Panc1 (cell line): ENCODE measurements around the gene ALDH16A1.

Experiments
- CTCF ChIP-seq: fragments of 450-650 bp; IDR thresholded peaks from 2 replicates; pipeline ENCODE4 v1.5.1; 2017; ENCODE audit warnings: mild to moderate bottlenecking
- POLR2AphosphoS5 ChIP-seq: IDR thresholded peaks from 2 replicates; pipeline ENCODE4 v1.6.1; 2012; ENCODE audit warnings: mild to moderate bottlenecking, low read depth, low read length, moderate library complexity
- SIN3A ChIP-seq: IDR thresholded peaks from 2 replicates; pipeline ENCODE4 v1.6.1; 2012; ENCODE audit warnings: low read depth, mild to moderate bottlenecking, low read length, moderate library complexity, borderline replicate concordance; ENCODE audit not compliant: insufficient read depth
- TCF7L2 ChIP-seq: IDR thresholded peaks from 2 replicates; pipeline ENCODE4 v1.6.1; 2011; ENCODE audit warnings: mild to moderate bottlenecking, low read depth, low read length, inconsistent platforms

GRCh38 chr19:49427855-49428546 lies 25.0 kb upstream of the ALDH16A1 start:
- TF ChIP-seq CTCF (no peak), SIN3A (no peak), TCF7L2 (no peak), POLR2AphosphoS5 (no peak)
